ENCODE results near the gene DOK5.

DOK5 gene

GRCh38 chr20:54605319-54605718, 129.9 kb downstream of the DOK5 start:
- no peak for TF ChIP-seq CTCF (IDR thresholded peaks at IDR 0.05)

GRCh38 chr20:54606380-54606779, 131.0 kb downstream of the DOK5 start:
- no peak for TF ChIP-seq CTCF (IDR thresholded peaks at IDR 0.05)

GRCh38 chr20:54608039-54608745, 132.8 kb downstream of the DOK5 start:
- TF ChIP-seq CTCF (IDR thresholded peaks at IDR 0.05) = no peak

- TF ChIP-seq CTCF (IDR thresholded peaks at IDR 0.05) = no peak
These were observed 133.6 kb downstream of the DOK5 start for GRCh38 chr20:54608943-54609342.

- no peak for TF ChIP-seq CTCF (IDR thresholded peaks at IDR 0.05)
These were observed 136.5 kb downstream of the DOK5 start for GRCh38 chr20:54611708-54612412.

GRCh38 chr20:54618412-54618811, 143.0 kb downstream of the DOK5 start:
- no peak for TF ChIP-seq CTCF (IDR thresholded peaks at IDR 0.05)

- no peak for TF ChIP-seq CTCF (IDR thresholded peaks at IDR 0.05)
These were observed 143.8 kb downstream of the DOK5 start for GRCh38 chr20:54619181-54619580.

Data from LNCAP (cell line).